Ishikawa (cell line): Measurements from ENCODE around the gene D2HGDH.

ENCODE experiments used
- CEBPB ChIP-seq: IDR thresholded peaks from 2 replicates; pipeline ENCODE4 v1.6.1; 2012
- CREB1 ChIP-seq: IDR thresholded peaks from 2 replicates; pipeline ENCODE4 v1.6.1; 2012; ENCODE audit warnings: low read depth
- EGR1 ChIP-seq: IDR thresholded peaks from 2 replicates; pipeline ENCODE4 v1.6.1; 2012
- EP300 ChIP-seq: IDR thresholded peaks from 2 replicates; pipeline ENCODE4 v1.6.1; 2012; ENCODE audit warnings: borderline replicate concordance
- FOXM1 ChIP-seq: IDR thresholded peaks from 2 replicates; pipeline ENCODE4 v1.6.1; 2012; ENCODE audit warnings: low read depth, borderline replicate concordance
- MAX ChIP-seq: IDR thresholded peaks from 2 replicates; pipeline ENCODE4 v1.6.1; 2012
- NFIC ChIP-seq: IDR thresholded peaks from 2 replicates; pipeline ENCODE4 v1.6.1; 2012
- RAD21 ChIP-seq: IDR thresholded peaks from 2 replicates; pipeline ENCODE4 v1.6.1; 2012; ENCODE audit warnings: low read depth
- REST ChIP-seq: IDR thresholded peaks from 2 replicates; pipeline ENCODE4 v1.6.1; 2012; ENCODE audit warnings: low read depth, mild to moderate bottlenecking
- TAF1 ChIP-seq: IDR thresholded peaks from 2 replicates; pipeline ENCODE4 v1.6.1; 2012; ENCODE audit warnings: low read depth, mild to moderate bottlenecking
- TCF12 ChIP-seq: IDR thresholded peaks from 2 replicates; pipeline ENCODE4 v1.6.1; 2012; ENCODE audit warnings: low read depth
- TEAD4 ChIP-seq: IDR thresholded peaks from 2 replicates; pipeline ENCODE4 v1.6.1; 2012
- USF1 ChIP-seq: IDR thresholded peaks from 2 replicates; pipeline ENCODE4 v1.6.1; 2012
- YY1 ChIP-seq: IDR thresholded peaks from 2 replicates; pipeline ENCODE4 v1.6.1; 2012; ENCODE audit warnings: low read depth
- ZBTB7A ChIP-seq: IDR thresholded peaks from 2 replicates; pipeline ENCODE4 v1.6.1; 2012; ENCODE audit warnings: low read depth

Gene D2HGDH

GRCh38 chr2:241728627-241729026 is 5.8 kb upstream of the D2HGDH start:
- TF ChIP-seq FOXM1 (no peak), EGR1 (no peak), REST (no peak)

GRCh38 chr2:241729868-241730267 is 4.6 kb upstream of the D2HGDH start:
- no peak for TF ChIP-seq TCF12
- TF ChIP-seq REST = no peak
- no peak for TF ChIP-seq EGR1
- no peak for TF ChIP-seq NFIC
- no peak for TF ChIP-seq MAX
- no peak for TF ChIP-seq CEBPB
- no peak for TF ChIP-seq YY1
- no peak for TF ChIP-seq CREB1
- no peak for TF ChIP-seq TEAD4
- no peak for TF ChIP-seq EP300
- no peak for TF ChIP-seq TAF1
- TF ChIP-seq USF1 = no peak
- TF ChIP-seq ZBTB7A = no peak
- no peak for TF ChIP-seq FOXM1
- TF ChIP-seq RAD21 = no peak

GRCh38 chr2:241730671-241731293 is 3.6 kb upstream of the D2HGDH start:
- no peak for TF ChIP-seq TEAD4
- no peak for TF ChIP-seq USF1
- TF ChIP-seq CEBPB = no peak
- no peak for TF ChIP-seq NFIC
- TF ChIP-seq FOXM1 = no peak
- TF ChIP-seq EP300 = no peak
- no peak for TF ChIP-seq EGR1
- TF ChIP-seq RAD21 = no peak
- no peak for TF ChIP-seq YY1
- no peak for TF ChIP-seq TAF1
- no peak for TF ChIP-seq MAX
- no peak for TF ChIP-seq TCF12
- TF ChIP-seq ZBTB7A = no peak
- no peak for TF ChIP-seq REST
- TF ChIP-seq CREB1 = no peak

- peak; percentile 54 for TF ChIP-seq RAD21
Observed at GRCh38 chr2:241732513-241733186, 1.8 kb upstream of the D2HGDH start.
